KMS-11 (cell line): ENCODE results near the gene MYO1C.

ENCODE experiments used
- H2AFZ ChIP-seq: fragments of 200-600 bp; sonication (generic); 2 replicates; pipeline ENCODE4 v1.6.1; 2016; ENCODE audit warnings: antibody characterized with exemption, mixed run types, low read depth
- H3K27ac ChIP-seq: fragments of 200-600 bp; sonication (generic); 2 replicates; pipeline ENCODE4 v1.6.1; 2016; ENCODE audit warnings: mild to moderate bottlenecking, mixed run types
- H3K27me3 ChIP-seq: fragments of 200-600 bp; sonication (generic); 2 replicates; pipeline ENCODE4 v1.6.1; 2017; ENCODE audit warnings: mild to moderate bottlenecking, low read depth, mixed run types, moderate library complexity; ENCODE audit not compliant: insufficient read depth
- H3K36me3 ChIP-seq: fragments of 200-600 bp; sonication (generic); 2 replicates; pipeline ENCODE4 v1.6.1; 2017; ENCODE audit warnings: mild to moderate bottlenecking, mixed run types; ENCODE audit not compliant: insufficient read depth
- H3K4me1 ChIP-seq: fragments of 200-600 bp; sonication (generic); 2 replicates; pipeline ENCODE4 v1.6.1; 2016; ENCODE audit warnings: mild to moderate bottlenecking, low read depth, mixed run types; ENCODE audit not compliant: poor library complexity, severe bottlenecking
- H3K4me2 ChIP-seq: fragments of 200-600 bp; sonication (generic); 2 replicates; pipeline ENCODE4 v1.7.0; 2016; ENCODE audit warnings: mild to moderate bottlenecking, mixed run types
- H3K4me3 ChIP-seq: fragments of 200-600 bp; sonication (generic); IDR thresholded peaks from 2 replicates; pipeline ENCODE4 v1.6.1; 2017; ENCODE audit warnings: low read depth, low read length, mixed read lengths; ENCODE audit not compliant: insufficient read depth
- H3K79me2 ChIP-seq: fragments of 200-600 bp; sonication (generic); 2 replicates; pipeline ENCODE4 v1.6.1; 2016; ENCODE audit warnings: low read depth, mixed run types; ENCODE audit not compliant: insufficient read depth
- H3K9ac ChIP-seq: fragments of 200-600 bp; sonication (generic); 2 replicates; pipeline ENCODE4 v1.6.1; 2016; ENCODE audit warnings: mild to moderate bottlenecking, mixed run types
- H4K20me1 ChIP-seq: fragments of 200-600 bp; sonication (generic); 2 replicates; pipeline ENCODE4 v1.6.1; 2016; ENCODE audit warnings: mild to moderate bottlenecking, mixed run types; ENCODE audit not compliant: insufficient read depth
- TF ChIP-seq, protein P1 (sequence below): fragments of 200-600 bp; sonication (generic); conservative IDR thresholded peaks from 2 replicates; pipeline ENCODE4 v1.6.1; 2017; ENCODE audit warnings: low read depth, mild to moderate bottlenecking, antibody characterized with exemption, low read length, moderate library complexity, mixed read lengths

MYO1C gene

DNA sequence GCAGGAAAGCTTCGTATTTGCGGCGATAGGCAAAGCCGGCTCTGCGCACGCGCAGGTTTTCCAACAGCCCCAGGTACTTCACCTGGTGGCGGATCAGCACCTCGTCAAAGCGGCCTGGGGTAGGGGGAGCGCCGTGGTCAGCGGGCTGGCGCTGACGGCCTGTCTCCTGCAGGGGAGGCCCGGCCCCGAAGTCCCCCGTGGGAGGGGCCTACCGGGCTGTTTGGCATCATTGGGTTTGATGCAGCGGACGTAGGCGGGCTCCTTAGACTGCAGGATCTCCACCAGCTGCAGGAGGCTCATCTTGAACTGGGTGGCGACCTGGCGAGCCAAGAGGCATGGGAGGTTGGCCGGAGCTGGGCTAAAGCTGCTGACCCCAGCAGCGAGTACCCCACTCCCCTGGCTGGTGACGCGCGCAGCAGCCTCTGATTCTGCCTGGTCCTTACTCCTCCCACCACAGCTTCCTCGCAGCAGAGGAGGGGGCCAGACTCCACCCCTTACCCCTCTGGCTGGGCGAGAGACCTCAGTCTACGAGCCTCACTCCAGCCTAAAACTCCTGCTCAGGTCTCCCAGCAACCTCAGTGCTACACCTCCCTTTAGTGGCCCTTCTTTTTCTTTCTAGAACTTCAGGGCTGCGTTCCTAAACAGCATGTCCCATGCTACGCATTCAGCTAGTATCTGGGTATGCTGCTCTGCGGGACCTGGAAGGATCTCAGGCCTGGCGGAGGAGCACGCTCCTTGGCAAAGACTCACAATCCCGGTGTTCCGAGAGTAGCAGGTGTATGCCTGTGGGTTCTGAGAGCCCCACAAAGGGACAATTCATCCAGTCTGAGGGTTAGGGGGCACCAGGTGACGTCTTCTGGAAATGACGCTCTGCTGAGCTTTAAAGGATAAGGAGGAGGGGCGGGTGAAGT is 20.3 kb downstream of the MYO1C start:
- Histone ChIP-seq H3K4me1 (no peaks in the 10 kb centered on the region), H4K20me1 (no peaks in the 10 kb centered on the region)

DNA sequence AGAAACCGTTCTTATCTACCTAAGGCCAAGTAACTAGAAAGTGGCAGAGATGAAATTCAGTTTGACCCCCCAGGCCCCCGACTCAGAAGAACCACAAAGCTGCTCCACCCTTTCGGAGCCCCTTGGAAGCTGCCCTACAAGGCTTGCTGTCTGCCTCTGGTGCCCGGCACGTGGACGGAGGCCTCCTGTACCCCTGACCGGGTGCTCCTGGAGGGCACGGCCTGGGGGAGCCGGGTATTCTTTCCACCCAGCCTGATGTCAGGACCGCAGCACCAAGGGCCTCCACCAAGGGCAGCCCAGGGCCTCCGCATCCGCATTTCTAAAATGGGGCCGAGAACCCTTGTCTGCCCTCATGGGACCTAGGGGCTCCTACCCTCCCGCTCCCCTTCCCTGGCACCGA is 21.0 kb downstream of the MYO1C start:
- Histone ChIP-seq H2AFZ (no peak overlapping the region), H3K4me3 (no peak overlapping the region), H3K27ac (no peak overlapping the region), H3K79me2 (no peaks in the 10 kb centered on the region), H3K9ac (no peak overlapping the region), H3K36me3 (no peaks in the 10 kb centered on the region), H3K27me3 (no peaks in the 10 kb centered on the region), H3K4me2 (no peak overlapping the region), H4K20me1 (no peaks in the 10 kb centered on the region), H3K4me1 (no peaks in the 10 kb centered on the region)
- TF ChIP-seq, protein P1, sequence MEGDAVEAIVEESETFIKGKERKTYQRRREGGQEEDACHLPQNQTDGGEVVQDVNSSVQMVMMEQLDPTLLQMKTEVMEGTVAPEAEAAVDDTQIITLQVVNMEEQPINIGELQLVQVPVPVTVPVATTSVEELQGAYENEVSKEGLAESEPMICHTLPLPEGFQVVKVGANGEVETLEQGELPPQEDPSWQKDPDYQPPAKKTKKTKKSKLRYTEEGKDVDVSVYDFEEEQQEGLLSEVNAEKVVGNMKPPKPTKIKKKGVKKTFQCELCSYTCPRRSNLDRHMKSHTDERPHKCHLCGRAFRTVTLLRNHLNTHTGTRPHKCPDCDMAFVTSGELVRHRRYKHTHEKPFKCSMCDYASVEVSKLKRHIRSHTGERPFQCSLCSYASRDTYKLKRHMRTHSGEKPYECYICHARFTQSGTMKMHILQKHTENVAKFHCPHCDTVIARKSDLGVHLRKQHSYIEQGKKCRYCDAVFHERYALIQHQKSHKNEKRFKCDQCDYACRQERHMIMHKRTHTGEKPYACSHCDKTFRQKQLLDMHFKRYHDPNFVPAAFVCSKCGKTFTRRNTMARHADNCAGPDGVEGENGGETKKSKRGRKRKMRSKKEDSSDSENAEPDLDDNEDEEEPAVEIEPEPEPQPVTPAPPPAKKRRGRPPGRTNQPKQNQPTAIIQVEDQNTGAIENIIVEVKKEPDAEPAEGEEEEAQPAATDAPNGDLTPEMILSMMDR, result no peak

More for the DNA sequence above, 20.3 kb downstream of the MYO1C start:
- H3K4me3 ChIP-seq, result no peak overlapping the region
- no peak overlapping the region for H2AFZ ChIP-seq
- no peaks in the 10 kb centered on the region for H3K79me2 ChIP-seq
- H3K27ac ChIP-seq, result no peak overlapping the region
- no peak overlapping the region for H3K9ac ChIP-seq
- TF ChIP-seq, protein P1, result no peak
- H3K36me3 ChIP-seq, result no peaks in the 10 kb centered on the region
- no peak overlapping the region for H3K4me2 ChIP-seq
- H3K27me3 ChIP-seq, result no peaks in the 10 kb centered on the region

DNA sequence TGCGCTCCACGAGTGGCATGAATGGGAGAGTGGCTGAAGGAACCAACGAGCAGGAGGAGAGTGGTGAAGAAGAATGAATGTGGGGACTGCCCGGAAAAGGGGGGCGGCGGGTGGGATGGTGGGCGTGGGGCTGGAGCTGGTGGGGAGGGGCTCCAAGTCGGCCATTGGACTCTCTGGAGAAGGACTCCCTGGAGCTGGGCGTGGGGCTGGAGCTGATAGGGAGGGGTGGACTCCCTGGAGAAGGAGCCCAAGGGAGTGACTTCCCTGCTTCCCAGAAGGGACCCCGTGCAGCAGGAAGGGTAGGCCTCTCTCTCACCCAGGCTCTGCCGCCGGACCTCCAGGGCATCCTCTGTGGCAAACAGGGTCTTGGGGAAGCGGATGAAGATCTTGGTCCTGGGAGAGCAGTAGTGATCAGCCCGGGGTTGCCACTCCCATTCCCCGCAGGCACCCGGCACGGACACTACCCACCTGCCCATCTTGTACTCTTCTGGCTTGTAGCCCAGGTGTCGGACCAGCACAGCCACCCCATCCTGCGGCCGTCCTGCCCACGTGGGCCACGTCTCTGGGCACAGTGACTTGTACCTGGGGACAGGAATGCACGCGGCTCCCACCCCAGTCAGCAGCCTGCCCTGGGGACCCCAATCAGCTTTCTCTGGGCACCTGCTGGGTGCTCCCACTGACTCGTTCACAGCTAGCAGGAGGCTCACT is 21.6 kb downstream of the MYO1C start:
- TF ChIP-seq, protein P1, result no peak
- Histone ChIP-seq H3K4me1 (no peaks in the 10 kb centered on the region), H4K20me1 (no peaks in the 10 kb centered on the region), H2AFZ (no peak overlapping the region), H3K9ac (no peak overlapping the region), H3K79me2 (no peaks in the 10 kb centered on the region), H3K4me2 (no peak overlapping the region), H3K36me3 (no peaks in the 10 kb centered on the region), H3K4me3 (no peak overlapping the region), H3K27ac (no peak overlapping the region), H3K27me3 (no peaks in the 10 kb centered on the region)

DNA sequence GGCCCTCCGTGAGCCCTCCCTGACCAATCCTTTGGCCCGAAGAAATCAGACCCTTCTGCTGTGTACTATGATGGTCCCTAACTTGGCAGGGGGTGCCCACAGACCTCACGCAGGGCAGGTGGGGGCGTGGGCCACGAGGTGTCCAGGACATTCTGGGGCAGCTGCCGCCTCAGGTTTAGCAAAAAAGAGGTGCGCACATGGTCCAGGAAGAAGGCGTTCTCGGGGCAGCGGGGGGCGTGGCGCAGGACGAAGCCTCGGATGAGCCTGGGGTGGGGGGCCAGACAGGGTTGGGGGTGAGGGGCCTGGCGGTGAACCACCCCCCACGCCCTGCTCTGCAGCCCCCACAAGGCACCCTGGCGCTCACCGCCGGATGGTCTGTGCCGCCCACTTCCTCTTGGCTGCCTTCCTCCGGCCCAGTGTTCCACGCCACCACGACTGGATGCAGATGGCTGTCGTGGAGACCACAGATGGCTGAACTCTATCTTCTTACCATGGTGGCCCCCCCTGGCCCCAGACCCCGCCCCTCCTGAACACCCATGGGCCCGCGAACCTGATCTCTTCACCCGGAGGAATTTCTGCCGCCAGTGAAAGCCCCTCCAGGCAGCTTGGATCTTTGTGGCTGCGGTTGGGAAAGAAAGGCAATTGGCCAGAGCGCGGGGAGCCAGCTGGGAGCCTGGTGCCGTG is 22.3 kb downstream of the MYO1C start:
- no peaks in the 10 kb centered on the region for H4K20me1 ChIP-seq

More for the DNA sequence above, 22.3 kb downstream of the MYO1C start:
- Histone ChIP-seq H3K79me2 (no peaks in the 10 kb centered on the region), H3K27me3 (no peaks in the 10 kb centered on the region), H3K4me2 (no peak overlapping the region), H3K4me1 (no peaks in the 10 kb centered on the region), H3K9ac (no peak overlapping the region), H3K36me3 (no peaks in the 10 kb centered on the region), H2AFZ (no peak overlapping the region), H3K4me3 (no peak overlapping the region), H3K27ac (no peak overlapping the region)
- TF ChIP-seq, protein P1, result no peak
